MM.1S (cell line): ENCODE measurements around the gene MMP11.

ENCODE experiments used
- DNase-seq: peaks from one replicate; pipeline ENCODE4 v3.0.0-alpha.2; 2015
- H2AFZ ChIP-seq: fragments of 300-600 bp; sonication (generic); 2 replicates; pipeline ENCODE4 v1.6.0; 2016; ENCODE audit warnings: antibody characterized with exemption, low read length
- H3F3A ChIP-seq: fragments of 300-600 bp; sonication (generic); 2 replicates; pipeline ENCODE4 v1.6.1; 2016; ENCODE audit warnings: mild to moderate bottlenecking, antibody characterized with exemption, low read length, moderate library complexity, mixed read lengths; ENCODE audit not compliant: insufficient read depth
- H3K27ac ChIP-seq: fragments of 300-600 bp; sonication (generic); 2 replicates; pipeline ENCODE4 v1.5.1; 2016; ENCODE audit warnings: mild to moderate bottlenecking, low read length
- H3K27me3 ChIP-seq: fragments of 300-600 bp; sonication (generic); replicated peaks from 2 replicates; pipeline ENCODE4 v1.6.0; 2016; ENCODE audit warnings: low read length; ENCODE audit not compliant: insufficient read depth
- H3K36me3 ChIP-seq: fragments of 300-600 bp; sonication (generic); replicated peaks from 2 replicates; pipeline ENCODE4 v1.6.1; 2016; ENCODE audit warnings: mild to moderate bottlenecking, low read length, mixed read lengths; ENCODE audit not compliant: insufficient read depth
- H3K4me1 ChIP-seq: fragments of 300-600 bp; sonication (generic); 2 replicates; pipeline ENCODE4 v1.6.1; 2016; ENCODE audit warnings: low read length, mixed read lengths
- H3K4me2 ChIP-seq: fragments of 300-600 bp; sonication (generic); 2 replicates; pipeline ENCODE4 v1.6.0; 2016; ENCODE audit warnings: low read depth, low read length
- H3K4me3 ChIP-seq: fragments of 300-600 bp; sonication (generic); 2 replicates; pipeline ENCODE4 v1.5.1; 2016; ENCODE audit warnings: low read length, mixed read lengths
- H3K79me2 ChIP-seq: fragments of 300-600 bp; sonication (generic); 2 replicates; pipeline ENCODE4 v1.6.1; 2016; ENCODE audit warnings: mixed run types, low read length, mixed read lengths
- H3K9ac ChIP-seq: fragments of 300-600 bp; sonication (generic); 2 replicates; pipeline ENCODE4 v1.6.1; 2016; ENCODE audit warnings: low read length, mixed read lengths
- H3K9me2 ChIP-seq: fragments of 300-600 bp; sonication (generic); replicated peaks from 2 replicates; pipeline ENCODE4 v1.6.1; 2016; ENCODE audit warnings: mild to moderate bottlenecking, low read length, mixed read lengths; ENCODE audit not compliant: insufficient read depth
- H3K9me3 ChIP-seq: fragments of 300-600 bp; sonication (generic); replicated peaks from 2 replicates; pipeline ENCODE4 v1.6.1; 2016; ENCODE audit warnings: mild to moderate bottlenecking, low read length, mixed read lengths; ENCODE audit not compliant: insufficient read depth
- H4K20me1 ChIP-seq: fragments of 300-600 bp; sonication (generic); 2 replicates; pipeline ENCODE4 v1.6.1; 2016; ENCODE audit warnings: mild to moderate bottlenecking, low read length, moderate library complexity, mixed read lengths; ENCODE audit not compliant: insufficient read depth
- CTCF ChIP-seq: fragments of 300-600 bp; sonication (generic); IDR thresholded peaks from 2 replicates; pipeline ENCODE4 v1.5.1; 2016; ENCODE audit warnings: antibody characterized with exemption, low read length, mixed read lengths
- EZH2 ChIP-seq: fragments of 300-600 bp; sonication (generic); optimal IDR thresholded peaks from 2 replicates; pipeline ENCODE3; 2017; ENCODE audit warnings: low read depth, mild to moderate bottlenecking, antibody characterized with exemption, low read length, mixed read lengths
- EZH2phosphoT487 ChIP-seq: fragments of 300-600 bp; sonication (generic); IDR thresholded peaks from 2 replicates; pipeline ENCODE4 v1.6.1; 2018; ENCODE audit warnings: antibody characterized with exemption, low read length

The MMP11 gene

GRCh38 chr22:23826510-23827350, 54.1 kb downstream of the MMP11 start:
- no peak overlapping the region for H3K4me2 ChIP-seq
- no peaks in the 10 kb centered on the region for H3K9me2 ChIP-seq
- TF ChIP-seq CTCF (no peak), EZH2 (no peak), EZH2phosphoT487 (no peak)
- H3K79me2 ChIP-seq = peaks cover 19% of the 10 kb centered on the region
- peaks cover 6% of the 10 kb centered on the region; the same call in 1 of the 2 replicates for H3K4me1 ChIP-seq
- no peaks in the 10 kb centered on the region for H4K20me1 ChIP-seq
- no peaks in the 10 kb centered on the region for H3K9me3 ChIP-seq
- no peak overlapping the region for H3K4me3 ChIP-seq
- H2AFZ ChIP-seq = no peak overlapping the region
- peaks cover 3% of the 10 kb centered on the region; the same call in 1 of the 2 replicates for H3K36me3 ChIP-seq
- no peak overlapping the region for H3K9ac ChIP-seq
- DNase-seq = no peak
- no peaks in the 10 kb centered on the region for H3F3A ChIP-seq
- no peaks in the 10 kb centered on the region for H3K27me3 ChIP-seq
- no peak overlapping the region for H3K27ac ChIP-seq

GRCh38 chr22:23827351-23827995, 54.8 kb downstream of the MMP11 start:
- Histone ChIP-seq H3K4me3 (no peak overlapping the region), H3K9ac (no peak overlapping the region), H3K9me3 (no peaks in the 10 kb centered on the region), H3K27ac (no peak overlapping the region), H3F3A (no peaks in the 10 kb centered on the region), H3K9me2 (no peaks in the 10 kb centered on the region), H3K36me3 (peaks cover 3% of the 10 kb centered on the region; the same call in 1 of the 2 replicates), H4K20me1 (no peaks in the 10 kb centered on the region), H3K4me1 (peaks cover 6% of the 10 kb centered on the region; the same call in 1 of the 2 replicates), H3K79me2 (peaks cover 26% of the 10 kb centered on the region), H3K27me3 (no peaks in the 10 kb centered on the region), H2AFZ (no peak overlapping the region), H3K4me2 (no peak overlapping the region)
- no peak for TF ChIP-seq EZH2
- no peak for TF ChIP-seq CTCF
- TF ChIP-seq EZH2phosphoT487 = no peak
- DNase-seq = no peak

- Histone ChIP-seq H3K27me3 (no peaks in the 10 kb centered on the region), H3K36me3 (peaks cover 6% of the 10 kb centered on the region; the same call in 1 of the 2 replicates), H3K27ac (no peak overlapping the region), H2AFZ (no peak overlapping the region), H3K4me3 (no peak overlapping the region), H3F3A (no peaks in the 10 kb centered on the region), H3K9ac (no peak overlapping the region), H3K79me2 (peaks cover 38% of the 10 kb centered on the region), H3K9me2 (no peaks in the 10 kb centered on the region), H3K4me2 (no peak overlapping the region), H3K9me3 (no peaks in the 10 kb centered on the region), H3K4me1 (peaks cover 6% of the 10 kb centered on the region; the same call in 1 of the 2 replicates), H4K20me1 (no peaks in the 10 kb centered on the region)
- DNase-seq = no peak
- TF ChIP-seq EZH2phosphoT487 (no peak), CTCF (no peak), EZH2 (no peak)
Measured at GRCh38 chr22:23828800-23829680, 56.4 kb downstream of the MMP11 start.
